IPS-11a (cell line): Measurements from ENCODE around the gene PPIE.
"Not testable (repeated sequence)": the region's sequence is repeated elsewhere in the genome, so short reads cannot be mapped to it uniquely, and the experiment has no call there.

ENCODE experiments used
- H3K4me3 ChIP-seq: one replicate; pipeline ENCODE4 v1.5.1; 2013; ENCODE audit warnings: low read depth, low read length, control low read depth

Gene PPIE

DNA sequence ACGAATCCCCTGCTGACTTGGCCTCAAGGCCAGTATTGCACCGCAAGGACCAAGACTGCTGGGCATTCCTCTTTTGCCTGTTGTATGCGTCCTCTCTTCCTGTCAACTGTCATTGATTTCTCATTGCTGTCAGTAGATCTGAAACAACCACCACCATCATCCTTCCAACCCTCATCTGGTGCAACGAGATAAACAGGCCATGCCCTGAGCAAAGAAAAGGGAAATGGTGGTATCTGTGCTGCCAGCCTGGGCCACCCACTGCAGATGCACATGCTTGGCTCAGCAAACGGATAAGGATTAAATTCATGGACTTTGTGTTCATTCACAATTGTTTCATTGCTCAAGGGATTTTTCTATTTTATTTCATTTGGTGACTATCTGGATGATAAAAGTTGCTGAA is 18.8 kb downstream of the PPIE start:
- H3K4me3 ChIP-seq, result no peak overlapping the region

DNA sequence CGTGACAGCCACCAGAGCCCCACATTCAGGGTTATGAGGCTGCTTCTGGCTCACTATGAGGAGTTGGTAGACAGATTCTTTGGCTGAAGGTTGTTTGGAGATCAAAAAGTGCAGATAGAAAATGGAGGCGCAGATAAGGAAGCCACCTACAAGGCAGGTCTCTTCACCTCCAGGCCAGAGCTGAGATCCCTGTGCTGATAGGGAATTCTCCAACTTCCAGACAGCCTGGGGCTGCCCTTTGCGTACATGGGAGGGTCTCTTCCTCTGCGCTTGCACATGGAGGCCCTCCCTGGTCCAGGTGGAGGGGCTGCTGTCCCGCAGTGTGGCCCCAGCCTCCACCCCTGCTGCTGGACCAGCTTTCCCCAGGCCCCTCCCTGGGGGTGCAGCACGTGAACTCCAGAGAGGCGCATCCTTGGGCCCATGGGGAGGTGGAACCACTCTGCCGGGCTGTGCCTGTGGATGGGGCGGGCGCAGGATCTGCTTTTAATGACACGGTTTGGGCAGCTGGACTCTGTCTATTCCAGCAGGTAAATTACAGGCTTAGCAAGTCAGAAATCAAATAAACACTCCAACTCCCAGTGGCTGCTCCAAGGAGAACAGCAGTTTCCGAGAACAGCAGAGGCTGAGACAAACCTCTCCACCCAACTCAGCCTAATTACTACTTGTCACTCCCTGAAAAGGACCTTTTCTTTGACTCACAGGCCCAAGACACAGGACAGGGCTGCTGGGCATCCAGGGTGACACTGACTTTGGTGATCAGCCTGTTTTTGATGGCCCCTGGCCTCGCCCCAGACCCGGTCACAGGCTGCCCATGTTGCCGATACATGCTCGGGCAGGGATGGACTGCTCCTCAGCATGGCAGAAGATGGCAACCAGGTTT is 20.1 kb downstream of the PPIE start:
- no peak overlapping the region for H3K4me3 ChIP-seq

DNA sequence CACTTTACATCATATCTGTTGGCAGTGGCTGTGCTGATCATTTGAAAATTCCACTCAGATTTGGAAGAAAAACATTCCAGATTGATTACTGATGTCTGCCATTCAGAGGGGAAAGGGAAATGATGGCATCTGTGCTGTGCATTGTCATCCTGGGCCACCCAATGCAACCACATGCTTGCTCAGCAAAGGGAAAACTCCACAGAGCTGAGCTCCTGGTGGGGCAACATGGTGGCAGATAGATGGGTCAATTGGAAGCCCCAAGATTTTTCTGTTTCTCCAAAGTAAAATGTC is 20.7 kb downstream of the PPIE start:
- no peak overlapping the region for H3K4me3 ChIP-seq

DNA sequence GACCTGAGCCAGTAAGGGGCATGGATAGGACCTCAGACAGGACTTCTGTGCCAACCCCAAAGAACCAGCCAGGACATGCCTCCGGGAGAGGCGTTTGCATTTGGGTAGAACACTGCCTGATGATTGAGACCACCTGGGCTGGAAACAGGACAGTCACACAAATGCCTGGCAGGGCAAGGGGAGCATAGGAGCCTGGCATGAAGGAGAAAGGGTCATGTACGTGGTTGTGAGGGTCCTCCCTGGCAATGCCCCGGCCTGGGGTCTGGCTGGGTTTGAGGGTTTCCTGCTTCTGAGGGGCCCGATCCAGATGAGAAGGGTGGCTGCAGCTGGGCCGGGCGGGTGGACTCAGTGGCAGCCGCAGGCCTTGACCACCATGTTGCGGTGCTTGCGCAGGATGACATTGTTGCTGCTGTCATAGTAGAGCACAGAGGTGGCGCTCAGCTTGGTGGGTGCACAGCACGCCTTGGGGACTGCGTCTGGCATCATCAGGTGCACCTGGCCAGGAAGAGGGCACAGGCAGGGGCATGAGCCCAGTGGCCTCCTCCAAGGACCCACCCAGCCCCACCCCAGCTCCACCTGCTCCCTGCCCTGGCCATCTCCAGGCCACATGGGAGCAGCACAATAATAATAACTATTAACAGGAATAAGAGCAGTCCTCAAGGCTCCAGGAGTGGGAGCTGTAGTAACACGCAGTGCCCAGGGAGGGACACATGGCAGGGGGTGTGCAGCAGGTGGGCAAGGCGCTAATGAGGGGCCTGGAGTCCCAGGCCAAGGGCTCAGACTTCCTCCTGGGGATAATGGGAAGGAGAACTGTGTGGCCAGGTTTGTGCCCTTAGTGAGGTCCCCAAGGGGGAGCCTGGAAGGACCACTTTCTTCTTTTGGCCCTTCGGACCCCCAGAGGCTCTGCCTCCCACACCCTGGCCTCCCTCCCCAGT is 21.7 kb downstream of the PPIE start:
- no peak overlapping the region for H3K4me3 ChIP-seq

DNA sequence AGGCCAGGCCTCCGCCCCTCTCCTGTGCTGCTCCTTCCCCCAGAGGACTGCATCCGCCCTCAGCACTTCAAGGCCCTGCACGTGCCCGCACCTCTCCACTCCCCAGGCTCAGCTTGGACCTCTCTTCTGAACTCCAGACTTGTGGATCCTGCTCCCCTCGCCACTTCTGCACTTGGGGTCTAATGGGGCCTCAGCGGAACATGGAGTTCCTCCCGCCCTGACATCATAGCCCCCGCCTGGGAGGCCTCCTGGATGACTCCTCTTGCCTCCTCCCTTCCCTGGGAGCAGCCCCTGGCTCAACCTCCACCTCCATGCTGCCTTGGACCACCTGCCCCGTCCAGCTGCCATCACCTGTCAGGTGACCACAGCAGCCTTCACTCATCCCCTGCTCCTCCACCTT is 22.3 kb downstream of the PPIE start:
- H3K4me3 ChIP-seq, result no peak overlapping the region

DNA sequence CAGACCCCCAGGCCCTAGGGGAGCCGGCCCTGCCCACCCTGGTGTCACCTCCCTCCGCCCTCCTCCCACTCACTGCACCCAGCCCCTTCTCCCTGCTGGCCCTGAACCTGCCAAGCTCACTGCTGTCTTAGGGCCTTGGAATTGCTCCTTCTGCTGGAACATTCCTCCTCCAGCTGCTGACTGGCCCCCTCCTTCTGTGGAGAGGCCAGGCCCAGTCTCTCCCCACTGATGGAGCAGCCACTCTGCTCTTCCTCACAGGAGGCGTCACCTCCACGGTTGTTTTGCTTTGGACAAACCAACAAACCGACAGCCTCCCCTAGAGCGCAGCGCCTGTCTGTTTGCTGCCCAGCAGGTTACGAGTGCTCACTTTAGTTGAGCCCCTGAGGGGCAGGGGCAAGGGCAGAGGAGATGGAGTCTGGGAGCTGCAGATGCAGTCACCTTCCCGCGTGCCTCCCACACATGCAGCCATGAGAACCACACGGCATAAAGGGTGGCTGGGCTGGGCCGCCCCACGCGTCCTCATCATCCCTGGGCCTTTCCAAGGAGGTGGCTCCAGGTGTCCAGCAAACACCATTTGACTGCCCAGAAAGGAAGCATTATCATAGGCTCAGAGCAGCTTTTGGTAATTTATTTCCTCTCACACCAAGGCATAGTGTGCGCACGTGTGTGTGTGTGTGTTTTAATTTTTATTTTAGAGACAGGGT is 23.0 kb downstream of the PPIE start:
- H3K4me3 ChIP-seq, result no peak overlapping the region

DNA sequence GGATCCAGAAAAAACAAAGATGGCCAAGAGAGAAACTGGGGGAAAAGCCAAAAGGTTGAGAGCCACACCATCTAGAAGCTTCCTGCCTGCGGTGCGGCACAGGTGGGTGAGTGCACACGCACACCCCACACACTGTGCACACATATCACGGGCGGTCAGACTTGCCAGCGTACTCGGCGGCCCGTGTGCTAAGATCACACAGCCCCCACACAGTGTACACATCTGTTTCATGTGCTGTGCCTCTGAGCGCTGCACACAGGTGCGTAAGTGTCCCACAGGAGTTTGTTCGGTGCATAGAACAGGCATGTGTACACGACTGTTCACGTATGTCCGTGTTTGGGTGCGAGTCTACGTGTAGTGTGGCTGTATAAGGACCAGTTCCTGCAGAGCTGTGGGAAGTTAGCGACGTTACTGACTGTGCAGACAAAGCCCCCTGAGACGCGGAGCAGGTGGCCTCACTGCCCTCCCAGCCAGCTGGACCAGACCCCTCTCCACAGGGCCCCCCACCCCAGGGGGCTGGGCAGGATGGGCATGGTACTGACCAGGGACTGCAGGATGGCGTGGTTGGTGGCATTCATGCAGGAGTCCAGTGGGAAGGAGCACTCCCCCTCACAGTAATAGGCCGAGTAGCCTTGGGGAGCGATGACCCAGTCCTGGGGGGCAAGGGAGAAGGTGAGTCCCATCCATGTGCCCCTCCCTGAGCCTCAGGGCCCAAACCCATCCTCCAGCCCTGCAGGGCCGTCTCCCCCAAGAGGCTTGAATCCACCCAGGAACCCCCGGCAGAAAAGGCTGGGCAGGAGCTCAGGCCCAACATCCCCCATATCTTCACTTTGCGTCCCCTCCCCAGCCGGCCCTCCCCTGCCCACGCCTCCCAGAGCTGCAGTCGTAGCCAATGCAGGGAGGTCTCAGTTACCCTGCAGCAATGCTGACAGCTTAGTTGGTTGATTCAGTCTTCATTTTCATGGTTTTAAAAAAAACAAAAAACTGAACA is 24.2 kb downstream of the PPIE start:
- no peak overlapping the region for H3K4me3 ChIP-seq

DNA sequence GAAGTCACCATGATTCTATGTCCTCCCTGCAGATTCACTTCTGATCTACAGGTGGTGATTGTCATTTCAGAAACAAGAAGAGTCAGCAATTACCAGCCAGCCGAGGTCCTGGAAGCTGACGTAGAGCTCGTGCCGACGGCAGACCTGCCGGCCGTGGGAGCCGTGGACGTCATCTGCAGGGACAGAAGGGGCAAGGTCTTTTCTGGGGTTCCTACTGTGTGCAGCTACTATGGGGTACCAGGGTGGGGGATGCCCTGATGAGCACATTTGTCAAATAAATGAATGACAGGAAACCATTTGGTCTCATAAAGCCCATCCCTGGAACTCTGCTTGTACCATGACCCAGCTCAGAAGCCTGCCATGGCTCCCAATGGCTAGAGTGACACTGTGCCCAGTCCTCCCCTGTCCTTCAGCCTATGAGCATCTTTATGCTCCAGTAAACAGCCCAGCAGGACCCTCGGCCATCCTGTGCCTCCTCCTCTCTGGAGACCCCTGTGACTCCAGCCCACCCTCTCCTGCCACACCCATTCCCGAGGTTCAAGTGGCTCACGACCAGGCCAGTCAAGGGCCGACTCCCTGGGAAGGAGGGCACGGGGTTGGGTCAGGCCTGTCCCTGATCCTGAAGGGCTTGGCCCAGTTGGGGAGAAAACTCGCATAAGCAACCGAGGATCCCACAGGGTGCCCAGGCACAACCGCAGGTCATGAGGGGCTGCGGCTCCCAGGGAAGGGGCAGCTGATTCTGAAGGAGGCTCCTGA is 25.1 kb downstream of the PPIE start:
- H3K4me3 ChIP-seq, result not testable (repeated sequence)

DNA sequence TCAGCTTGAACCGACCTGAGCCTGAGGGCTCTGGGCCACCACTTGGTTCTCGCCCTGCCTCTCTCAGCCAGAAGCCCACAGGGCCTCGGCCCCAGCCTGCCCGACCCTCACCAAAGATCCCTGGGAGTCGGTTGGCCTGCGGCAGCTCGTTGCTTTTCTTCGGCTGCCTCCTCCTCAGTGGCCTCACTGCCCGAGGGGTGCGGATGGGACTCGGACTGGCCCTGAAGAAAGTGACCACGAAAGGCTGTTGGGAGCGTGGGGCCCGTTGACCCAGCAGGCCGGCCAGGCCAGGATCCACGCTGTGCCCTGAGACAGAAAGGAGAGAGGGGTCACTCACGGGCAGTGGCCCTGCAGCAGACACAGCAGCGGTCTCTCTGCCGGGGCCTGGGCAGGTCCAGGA is 25.8 kb downstream of the PPIE start:
- not testable (repeated sequence) for H3K4me3 ChIP-seq

DNA sequence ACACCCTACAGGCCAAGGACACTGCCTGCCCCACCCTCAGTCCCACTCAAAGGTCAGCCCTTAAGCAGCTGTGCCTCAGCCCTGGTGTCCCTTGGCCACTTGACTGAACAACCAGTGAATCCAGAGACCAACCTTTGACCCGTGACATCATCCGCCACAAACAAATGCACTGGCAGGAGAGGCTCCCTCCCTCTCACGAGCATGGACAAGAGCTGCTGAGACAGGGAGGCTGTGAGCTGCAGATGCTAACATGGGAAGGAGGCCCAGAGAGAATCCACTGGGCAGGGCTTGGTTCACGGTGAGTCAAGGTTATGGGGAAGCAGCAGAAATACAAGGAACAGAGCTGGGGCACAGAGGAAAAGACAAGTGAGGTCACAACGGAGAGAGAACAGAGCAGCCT is 27.8 kb downstream of the PPIE start:
- H3K4me3 ChIP-seq, result not testable (repeated sequence)

DNA sequence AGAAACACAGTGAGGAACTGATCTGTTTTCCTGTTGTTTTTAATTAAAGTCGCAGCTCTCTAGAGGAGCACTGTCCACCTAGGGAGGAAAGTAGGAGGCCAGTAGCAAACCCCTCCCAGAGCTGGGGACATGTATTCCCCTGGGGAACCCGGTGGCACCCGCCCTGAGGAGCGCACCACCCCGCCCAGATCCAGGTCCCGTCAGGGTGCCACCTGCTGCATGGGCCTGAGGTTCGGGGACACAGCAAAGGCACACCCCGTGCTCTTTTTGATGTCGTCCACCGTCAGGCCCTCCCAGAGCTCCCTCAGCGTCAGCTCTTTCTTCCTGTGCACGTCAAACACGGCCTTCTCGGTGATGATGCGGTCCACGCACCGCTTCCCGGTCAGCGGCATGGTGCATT is 30.8 kb downstream of the PPIE start:
- not testable (repeated sequence) for H3K4me3 ChIP-seq

DNA sequence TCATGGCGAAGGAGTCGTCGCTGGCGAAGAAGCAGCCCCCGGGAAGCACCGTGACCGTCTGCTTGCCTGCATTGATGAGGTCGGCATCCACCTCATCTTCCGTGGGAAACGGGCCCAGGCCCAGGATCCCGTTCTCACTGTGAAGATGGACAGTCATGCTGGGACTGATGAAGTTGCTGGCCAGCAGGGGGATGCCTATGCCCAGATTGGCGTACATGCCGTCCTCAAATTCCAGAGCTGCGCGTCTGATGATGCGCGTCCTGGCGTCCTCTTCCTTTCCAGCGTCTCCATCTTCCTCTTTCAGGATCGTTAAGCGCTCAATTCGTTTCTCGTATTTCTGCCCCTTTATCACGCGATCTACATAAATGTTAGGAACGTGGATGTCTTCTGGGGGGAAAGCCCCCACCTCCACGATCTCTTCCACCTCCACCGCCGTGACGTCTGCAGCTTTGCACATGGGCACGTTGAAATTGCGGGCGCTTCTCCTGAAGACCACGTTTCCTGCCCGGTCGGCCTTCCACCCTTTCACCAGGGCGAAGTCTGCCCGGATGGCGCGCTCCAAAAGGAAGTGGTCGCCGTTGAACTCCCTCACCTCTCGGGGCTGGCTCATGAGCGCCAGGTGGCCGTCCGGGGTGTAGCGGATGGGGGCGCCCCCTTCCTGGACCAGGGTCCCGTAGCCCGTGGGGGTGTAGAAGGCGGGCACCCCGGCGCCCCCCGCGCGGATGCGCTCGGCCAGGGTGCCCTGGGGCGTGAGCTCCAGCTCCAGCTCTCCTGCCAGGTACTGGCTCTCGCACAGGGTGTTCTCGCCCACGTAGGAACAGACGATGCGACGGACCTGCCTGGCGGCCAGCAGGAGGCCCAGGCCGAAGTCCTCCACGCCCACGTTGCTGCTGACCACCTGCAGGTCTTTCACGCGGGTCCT is 31.7 kb downstream of the PPIE start:
- H3K4me3 ChIP-seq, result not testable (repeated sequence)

DNA sequence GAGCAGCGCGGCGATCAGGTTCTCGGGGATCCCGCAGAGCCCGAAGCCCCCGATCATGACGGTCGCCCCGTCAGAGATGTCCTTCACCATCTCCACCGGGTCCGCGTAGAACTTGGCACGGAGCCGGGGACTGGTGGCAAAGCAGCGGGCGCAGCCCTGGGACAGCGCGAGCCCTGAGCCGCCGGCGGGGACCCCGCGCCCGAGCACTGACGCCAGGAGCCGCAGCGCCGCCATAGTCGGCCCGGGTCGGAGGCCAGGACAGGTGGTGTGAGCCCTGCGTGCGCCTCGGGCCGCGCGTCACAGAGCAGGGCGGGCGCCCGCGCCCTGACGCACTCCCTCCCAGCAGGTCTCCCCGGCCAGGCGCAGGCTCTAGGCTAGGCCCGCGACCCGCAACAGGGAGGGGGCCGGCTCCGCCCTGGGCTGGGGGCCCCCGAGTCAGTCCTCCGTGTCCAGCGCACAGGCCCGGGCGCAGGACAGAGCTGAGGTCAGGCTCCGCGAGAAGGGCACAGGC is 32.4 kb downstream of the PPIE start, which contains the start of gene OXCT2:
OXCT2 (minus strand) TSS at position 327 of the 511 bp plus-strand sequence; CDS start at position 234, 93 bp downstream.
- not testable (repeated sequence) for H3K4me3 ChIP-seq

DNA sequence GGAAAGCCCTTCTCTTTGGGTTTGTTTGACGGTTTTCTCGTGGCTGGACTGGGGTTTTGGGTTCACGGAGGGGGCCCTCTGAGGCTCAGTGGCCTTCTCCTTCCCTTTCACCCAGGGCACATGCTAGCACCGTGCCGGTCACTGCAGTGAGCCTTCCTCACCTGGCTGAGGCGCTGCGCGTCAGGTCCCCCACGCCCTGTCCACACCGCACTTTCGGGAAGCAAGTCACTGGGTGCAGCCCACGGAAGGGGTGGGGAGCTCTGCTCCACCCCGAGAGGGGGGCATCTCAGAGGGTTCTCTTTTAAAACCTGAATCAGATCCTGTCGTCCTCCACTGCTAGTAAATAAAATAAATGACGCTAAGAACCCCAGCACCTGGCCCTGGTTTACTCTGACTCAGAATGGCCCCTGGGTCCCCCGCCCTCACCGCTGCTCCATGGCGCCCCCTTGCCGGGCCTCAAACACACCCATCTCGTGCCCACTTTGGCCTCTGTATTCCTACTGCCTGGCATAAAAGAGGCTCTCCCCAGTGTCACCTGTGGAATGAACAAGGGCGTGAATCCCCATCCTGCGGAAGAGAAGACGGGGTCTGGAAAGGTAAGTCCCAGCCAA is 34.8 kb downstream of the PPIE start:
- not testable (repeated sequence) for H3K4me3 ChIP-seq

DNA sequence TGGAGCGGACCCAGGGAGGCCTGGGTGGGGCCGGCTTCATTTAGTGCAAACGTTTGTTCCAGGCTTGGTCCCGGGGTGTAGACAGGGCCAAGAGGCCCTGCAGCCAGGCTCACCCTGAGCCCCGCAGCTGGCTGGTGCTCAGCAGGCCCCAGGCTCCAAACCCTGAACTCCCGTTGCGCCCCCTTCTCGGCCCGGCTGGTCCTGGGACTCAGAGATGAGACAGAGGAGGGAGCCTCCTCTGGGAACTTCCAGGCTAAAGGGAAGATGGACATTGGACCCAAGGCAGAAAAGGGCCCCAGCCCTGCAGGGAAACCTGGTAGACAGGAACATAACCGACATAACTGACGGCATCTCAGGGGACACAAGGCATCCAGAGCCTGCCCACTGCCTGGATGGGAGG is 36.5 kb downstream of the PPIE start:
- not testable (repeated sequence) for H3K4me3 ChIP-seq

DNA sequence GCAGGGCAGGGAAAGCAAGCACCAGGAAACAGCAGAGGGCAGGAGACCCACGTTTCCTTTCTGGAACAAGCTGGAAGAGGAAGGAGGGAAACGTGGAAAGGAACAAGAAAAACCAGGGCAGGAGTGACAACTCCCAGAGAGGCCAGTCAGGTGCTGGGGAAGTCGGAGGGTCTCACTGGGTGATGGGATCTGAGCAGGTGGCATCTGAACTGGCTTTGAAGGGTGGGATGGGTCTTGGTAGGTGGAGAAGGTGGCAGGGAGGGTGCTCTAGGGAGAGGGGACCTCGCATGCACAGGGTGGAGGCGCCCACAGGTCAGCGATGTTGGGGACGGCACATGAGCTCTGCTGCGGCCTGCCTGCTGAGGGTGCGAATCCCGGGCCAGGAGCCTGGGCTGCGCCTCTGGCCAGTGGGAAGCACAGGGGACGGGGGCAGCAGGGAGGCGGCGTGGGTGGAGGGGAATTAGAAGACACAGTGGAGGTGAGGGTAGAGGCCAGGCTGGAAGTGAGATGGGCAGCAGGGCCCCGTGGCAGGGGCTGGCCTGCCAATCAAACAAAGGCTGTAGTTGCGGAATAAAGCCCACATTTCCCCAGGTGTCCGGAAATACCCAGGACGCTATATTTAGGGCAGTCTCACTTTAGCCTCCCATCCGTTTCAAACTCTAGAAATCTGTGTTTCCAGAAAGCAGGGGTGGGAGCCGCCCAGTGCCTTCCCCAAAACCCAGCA is 37.2 kb downstream of the PPIE start:
- not testable (repeated sequence) for H3K4me3 ChIP-seq

DNA sequence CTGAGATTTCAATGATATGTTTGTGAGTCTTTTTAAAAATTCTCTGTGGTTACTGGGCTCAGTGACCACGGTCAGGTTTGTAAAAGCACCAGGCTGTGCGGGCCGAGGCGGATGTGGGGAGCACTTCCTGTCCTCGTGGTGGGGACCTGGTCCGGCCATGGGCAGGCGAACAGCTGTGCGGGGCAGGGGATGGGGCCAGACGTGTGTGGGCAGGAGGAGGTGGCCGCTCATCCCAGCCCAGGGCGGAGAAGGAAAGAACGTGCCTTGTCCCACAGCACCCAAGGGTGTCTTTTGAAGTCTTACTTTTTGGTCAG is 37.7 kb downstream of the PPIE start:
- H3K4me3 ChIP-seq, result no peak overlapping the region
